Kidney (tissue), 14 donors: ENCODE results near the gene ARSI. TPM values are rescaled to one million over a fixed set of nuclear protein-coding genes. Genes with fewer than 3 reads are reported as not detected.

Source experiments
- DNase-seq, 5 donors: peaks; one replicate each; pipeline ENCODE4 v3.0.0-alpha.2; 2013 to 2020
- FAIRE-seq: peaks from 2 replicates; lab custom pipeline; 2012; peaks lifted over from hg19 to GRCh38; lab: Jason Lieb, UNC
- H3K27ac ChIP-seq, 2 donors: one replicate each; pipeline ENCODE4 v1.7.0; 2013; ENCODE audit warnings: low read depth in 2 of 2, low read length in 2 of 2, inconsistent platforms in 1 of 2
- H3K27me3 ChIP-seq: one replicate; pipeline ENCODE4 v1.7.1; 2013; ENCODE audit warnings: low read length, inconsistent platforms; ENCODE audit not compliant: control insufficient read depth, insufficient read depth
- H3K36me3 ChIP-seq, 3 donors: one replicate each; pipeline versions ENCODE4 v1.7.0 to v1.7.1; 2013; ENCODE audit warnings: low read length in 3 of 3, control low read depth in 1 of 3, inconsistent platforms in 1 of 3; ENCODE audit not compliant: insufficient read depth in 3 of 3, control insufficient read depth in 2 of 3
- H3K4me1 ChIP-seq, 3 donors: one replicate each; pipeline versions ENCODE4 v1.7.0 to v1.7.1; 2013; ENCODE audit warnings: low read length in 3 of 3, inconsistent platforms in 1 of 3, low read depth in 1 of 3; ENCODE audit not compliant: control insufficient read depth in 2 of 3, insufficient read depth in 2 of 3
- H3K4me3 ChIP-seq, 3 donors: one replicate each; pipeline versions ENCODE4 v1.7.0 to v1.8.1; 2013; ENCODE audit warnings: low read length in 3 of 3, control low read depth in 1 of 3, inconsistent platforms in 1 of 3
- H3K9ac ChIP-seq, 3 donors: one replicate each; pipeline versions ENCODE4 v1.7.0 to v1.7.1; 2013; ENCODE audit warnings: low read length in 3 of 3, control low read depth in 1 of 3, inconsistent platforms in 1 of 3
- H3K9me3 ChIP-seq, 3 donors: one replicate each; pipeline versions ENCODE4 v1.7.0 to v1.7.1; 2013; ENCODE audit warnings: low read length in 3 of 3, control low read depth in 1 of 3, inconsistent platforms in 1 of 3; ENCODE audit not compliant: control insufficient read depth in 2 of 3, insufficient read depth in 1 of 3
- CTCF ChIP-seq: IDR thresholded peaks from 3 replicates; pipeline ENCODE4 v1.5.1; 2012; ENCODE audit warnings: mild to moderate bottlenecking, moderate library complexity, borderline replicate concordance; ENCODE audit not compliant: insufficient read depth; ENCODE audit errors: extremely low read depth
- intact Hi-C: fragments of 100-400 bp; cut with DNase I; formaldehyde crosslinking; loops from one replicate; pipeline ENCODE4 v1.11.1; 2022
- polyA plus RNA-seq: library from polyadenylated mRNA; stranded (reverse); fragments of 350-450 nt; fragmentation: Illumina TruSeq; extraction: RNeasy Lipid Tissue Mini Kit (QIAGEN cat#74804); gene quantifications from one replicate; pipeline ENCODE4 v1.2.3, GENCODE V29; 2014; ENCODE audit warnings: low read depth, low replicate concordance; ENCODE audit not compliant: insufficient read depth
- total RNA-seq: library from RNA; stranded (reverse); fragmentation: NEBNext Ultra II Directional; extraction: Animal tissue kit (Norgen Biotek cat#: 25700); gene quantifications from one replicate; pipeline ENCODE4 v1.2.1, GENCODE V29; 2021
- donor health status: control.
- donor health status: control.
- donor health status: control.
- donor health status: control.
- donor health status: control.
- donor health status: DM: yes; HTN: yes; CAD: no.
- donor health status: Normal renal cell carcinoma (clear cell type).

Gene ARSI
- total and polyA plus RNA-seq, 2 donors from 2014 or later = 0.57 to 1.1 TPM

GRCh38 chr5:150265870-150266383 is 36.8 kb downstream of the ARSI start:
- no peaks in the 10 kb centered on the region for H3K36me3 ChIP-seq
- intact Hi-C loops = no loop called here

GRCh38 chr5:150264667-150265603 is 37.8 kb downstream of the ARSI start:
- DNase-seq = no peak

More at GRCh38 chr5:150265870-150266383, 36.8 kb downstream of the ARSI start:
- H3K27me3 ChIP-seq = no peaks in the 10 kb centered on the region
- no peak for TF ChIP-seq CTCF
- no peak for FAIRE-seq
- H3K9me3 ChIP-seq = peaks cover 0 to 2% (median 0%) of the 10 kb centered on the region in 3 donors
- H3K9ac ChIP-seq = no peak overlapping the region
- no peak for DNase-seq
- no peak overlapping the region for H3K4me3 ChIP-seq
- H3K4me1 ChIP-seq = peaks cover 0 to 3% (median 0%) of the 10 kb centered on the region in 3 donors
- H3K27ac ChIP-seq = no peak overlapping the region

GRCh38 chr5:150263801-150264621 is 38.7 kb downstream of the ARSI start:
- no peaks in the 10 kb centered on the region for H3K27me3 ChIP-seq
- intact Hi-C loops = no loop called here
- DNase-seq (peak in 2 of 5 donors; percentile 28 to 30), FAIRE-seq (no peak)
- H3K4me1 ChIP-seq = peaks cover 0 to 3% (median 0%) of the 10 kb centered on the region in 3 donors
- TF ChIP-seq CTCF = no peak
- H3K36me3 ChIP-seq = no peaks in the 10 kb centered on the region
- H3K9me3 ChIP-seq = peaks cover 0 to 2% (median 0%) of the 10 kb centered on the region in 3 donors
- H3K9ac ChIP-seq = no peak overlapping the region
- H3K27ac ChIP-seq = no peak overlapping the region
- H3K4me3 ChIP-seq = no peak overlapping the region

More at GRCh38 chr5:150264667-150265603, 37.8 kb downstream of the ARSI start:
- no peak for FAIRE-seq
- Histone ChIP-seq H3K4me1 (peaks cover 0 to 3% (median 0%) of the 10 kb centered on the region in 3 donors), H3K9me3 (peaks cover 0 to 2% (median 0%) of the 10 kb centered on the region in 3 donors), H3K27ac (no peak overlapping the region), H3K36me3 (no peaks in the 10 kb centered on the region), H3K9ac (no peak overlapping the region), H3K4me3 (no peak overlapping the region), H3K27me3 (no peaks in the 10 kb centered on the region)
- TF ChIP-seq CTCF = no peak
- intact Hi-C loops = no loop called here
